ENCODE data around the gene NECTIN1. TPM values are rescaled to one million over a fixed set of nuclear protein-coding genes. Genes with fewer than 3 reads are reported as not detected.

The NECTIN1 gene
- total RNA-seq, 1 donor from 2014 or later = 19.5 TPM

DNA sequence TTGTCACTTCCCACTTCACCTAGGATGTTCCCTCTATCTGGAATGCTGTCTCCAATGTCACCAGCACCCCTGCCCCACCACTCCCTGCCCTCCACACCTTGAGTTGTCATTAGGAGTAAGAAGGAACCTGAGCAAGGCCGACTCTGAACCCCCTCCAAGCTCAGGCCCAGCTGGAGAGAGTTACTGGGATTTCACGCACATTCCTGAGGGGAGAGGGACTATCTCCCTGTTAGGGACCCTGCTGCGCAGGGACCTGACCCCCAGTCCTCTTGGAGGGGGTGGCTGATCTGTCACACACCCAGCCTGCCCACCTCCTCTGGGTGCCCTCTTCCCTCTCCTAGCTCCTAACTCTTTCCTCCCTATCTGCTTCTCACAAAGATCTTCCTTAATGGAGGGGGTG is 81.7 kb downstream of the NECTIN1 start:
- Histone ChIP-seq H3K27ac (no peak overlapping the region), H3K79me2 (ENCODE audit: low read depth) (no peaks in the 10 kb centered on the region), H4K20me1 (ENCODE audit: low read depth) (no peaks in the 10 kb centered on the region), H2AFZ (replicated peaks) (no peak overlapping the region), H3F3A (ENCODE audit: low read depth) (no peaks in the 10 kb centered on the region), H3K9me3 (ENCODE audit: low read depth) (no peaks in the 10 kb centered on the region), H3K4me3 (no peak overlapping the region), H3K9ac (no peak overlapping the region), H3K4me1 (peaks cover 7% of the 10 kb centered on the region), H3K4me2 (no peak overlapping the region), H3K27me3 (no peaks in the 10 kb centered on the region), H3K36me3 (no peaks in the 10 kb centered on the region)
- DNase-seq (ENCODE audit: low spot score) = no peak
- Mint-ChIP-seq H3K4me1 (peaks cover 34% of the 10 kb centered on the region), H3K27me3 (ENCODE audit: insufficient read depth, low read depth) (peaks cover 14% of the 10 kb centered on the region), H3K27ac (no peak overlapping the region), H3K9me3 (no peaks in the 10 kb centered on the region), H3K36me3 (no peaks in the 10 kb centered on the region), H3K4me3 (no peak overlapping the region)
- TF ChIP-seq, protein P1, sequence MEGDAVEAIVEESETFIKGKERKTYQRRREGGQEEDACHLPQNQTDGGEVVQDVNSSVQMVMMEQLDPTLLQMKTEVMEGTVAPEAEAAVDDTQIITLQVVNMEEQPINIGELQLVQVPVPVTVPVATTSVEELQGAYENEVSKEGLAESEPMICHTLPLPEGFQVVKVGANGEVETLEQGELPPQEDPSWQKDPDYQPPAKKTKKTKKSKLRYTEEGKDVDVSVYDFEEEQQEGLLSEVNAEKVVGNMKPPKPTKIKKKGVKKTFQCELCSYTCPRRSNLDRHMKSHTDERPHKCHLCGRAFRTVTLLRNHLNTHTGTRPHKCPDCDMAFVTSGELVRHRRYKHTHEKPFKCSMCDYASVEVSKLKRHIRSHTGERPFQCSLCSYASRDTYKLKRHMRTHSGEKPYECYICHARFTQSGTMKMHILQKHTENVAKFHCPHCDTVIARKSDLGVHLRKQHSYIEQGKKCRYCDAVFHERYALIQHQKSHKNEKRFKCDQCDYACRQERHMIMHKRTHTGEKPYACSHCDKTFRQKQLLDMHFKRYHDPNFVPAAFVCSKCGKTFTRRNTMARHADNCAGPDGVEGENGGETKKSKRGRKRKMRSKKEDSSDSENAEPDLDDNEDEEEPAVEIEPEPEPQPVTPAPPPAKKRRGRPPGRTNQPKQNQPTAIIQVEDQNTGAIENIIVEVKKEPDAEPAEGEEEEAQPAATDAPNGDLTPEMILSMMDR (IDR thresholded peaks at IDR 0.05) = no peak
- no peak for TF ChIP-seq EZH2phosphoT487 (IDR thresholded peaks at IDR 0.05)

- peaks cover 17% of the 10 kb centered on the region for H3K27me3 Mint-ChIP-seq (ENCODE audit: insufficient read depth, low read depth)
- peak overlapping the region; percentile 87 for H3K27ac Mint-ChIP-seq
- Histone ChIP-seq H3K27ac (no peak overlapping the region), H3K36me3 (no peaks in the 10 kb centered on the region), H3K27me3 (no peaks in the 10 kb centered on the region), H3K4me1 (peaks cover 9% of the 10 kb centered on the region), H3F3A (ENCODE audit: low read depth) (no peaks in the 10 kb centered on the region), H3K4me3 (no peak overlapping the region), H3K9me3 (ENCODE audit: low read depth) (no peaks in the 10 kb centered on the region), H3K9ac (no peak overlapping the region), H4K20me1 (ENCODE audit: low read depth) (no peaks in the 10 kb centered on the region), H3K4me2 (no peak overlapping the region), H3K79me2 (ENCODE audit: low read depth) (no peaks in the 10 kb centered on the region), H2AFZ (replicated peaks) (no peak overlapping the region)
- DNase-seq (ENCODE audit: low spot score) = no peak
- TF ChIP-seq EZH2phosphoT487 (IDR thresholded peaks at IDR 0.05) = no peak
- no peak for TF ChIP-seq EZH2 (IDR thresholded peaks at IDR 0.05)
- TF ChIP-seq, protein P1 (IDR thresholded peaks at IDR 0.05) = no peak
- no peak overlapping the region for H3K4me3 Mint-ChIP-seq
- no peaks in the 10 kb centered on the region for H3K36me3 Mint-ChIP-seq
- no peaks in the 10 kb centered on the region for H3K9me3 Mint-ChIP-seq
- peaks cover 38% of the 10 kb centered on the region for H3K4me1 Mint-ChIP-seq
Observed at GRCh38 chr11:119645018-119645417, 84.0 kb downstream of the NECTIN1 start.

DNA sequence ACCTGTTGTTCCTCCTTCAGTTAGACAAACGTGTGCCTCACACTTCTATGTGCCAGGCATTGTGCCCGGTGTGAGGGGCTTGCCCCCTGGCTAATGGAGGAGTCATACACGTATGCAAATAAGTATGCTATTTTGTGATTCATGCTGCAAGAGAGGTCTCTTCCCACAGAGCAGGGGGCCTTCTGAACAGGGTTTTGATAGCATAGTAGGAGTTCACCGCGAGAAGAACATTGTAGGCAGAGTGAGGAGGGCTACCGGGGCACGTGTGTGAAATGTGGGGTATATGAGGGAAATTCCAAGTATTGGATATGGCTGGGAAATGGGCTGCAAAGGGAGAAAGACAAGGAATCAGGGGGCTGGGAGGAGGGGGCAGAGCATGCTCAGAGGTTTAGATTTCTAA is 84.5 kb downstream of the NECTIN1 start:
- Mint-ChIP-seq H3K9me3 (no peaks in the 10 kb centered on the region), H3K4me1 (peaks cover 39% of the 10 kb centered on the region), H3K27ac (no peak overlapping the region), H3K4me3 (no peak overlapping the region), H3K27me3 (ENCODE audit: insufficient read depth, low read depth) (peaks cover 13% of the 10 kb centered on the region), H3K36me3 (no peaks in the 10 kb centered on the region)
- no peak overlapping the region for H3K4me3 ChIP-seq
- no peak for DNase-seq (ENCODE audit: low spot score)
- H3K79me2 ChIP-seq (ENCODE audit: low read depth) = no peaks in the 10 kb centered on the region
- H2AFZ ChIP-seq (replicated peaks) = no peak overlapping the region
- no peaks in the 10 kb centered on the region for H3K36me3 ChIP-seq
- no peaks in the 10 kb centered on the region for H3F3A ChIP-seq (ENCODE audit: low read depth)
- H3K9me3 ChIP-seq (ENCODE audit: low read depth) = no peaks in the 10 kb centered on the region
- H3K4me1 ChIP-seq = peaks cover 14% of the 10 kb centered on the region
- TF ChIP-seq, protein P1 (IDR thresholded peaks at IDR 0.05) = no peak
- no peak for TF ChIP-seq EZH2phosphoT487 (IDR thresholded peaks at IDR 0.05)
- TF ChIP-seq EZH2 (IDR thresholded peaks at IDR 0.05) = no peak
- no peak overlapping the region for H3K4me2 ChIP-seq
- H4K20me1 ChIP-seq (ENCODE audit: low read depth) = no peaks in the 10 kb centered on the region
- H3K27ac ChIP-seq = no peak overlapping the region
- no peaks in the 10 kb centered on the region for H3K27me3 ChIP-seq
- H3K9ac ChIP-seq = no peak overlapping the region

- Histone ChIP-seq H3K4me2 (no peak overlapping the region), H3K9ac (no peak overlapping the region), H3K4me1 (peaks cover 14% of the 10 kb centered on the region), H2AFZ (replicated peaks) (no peak overlapping the region), H3K27ac (no peak overlapping the region), H3K27me3 (no peaks in the 10 kb centered on the region), H3K79me2 (ENCODE audit: low read depth) (no peaks in the 10 kb centered on the region), H3K4me3 (no peak overlapping the region), H3K36me3 (no peaks in the 10 kb centered on the region), H3F3A (ENCODE audit: low read depth) (no peaks in the 10 kb centered on the region), H3K9me3 (ENCODE audit: low read depth) (no peaks in the 10 kb centered on the region), H4K20me1 (ENCODE audit: low read depth) (no peaks in the 10 kb centered on the region)
- Mint-ChIP-seq H3K27me3 (ENCODE audit: insufficient read depth, low read depth) (peaks cover 12% of the 10 kb centered on the region), H3K4me1 (peaks cover 42% of the 10 kb centered on the region), H3K9me3 (no peaks in the 10 kb centered on the region), H3K36me3 (no peaks in the 10 kb centered on the region), H3K4me3 (no peak overlapping the region), H3K27ac (no peak overlapping the region)
- TF ChIP-seq EZH2phosphoT487 (IDR thresholded peaks at IDR 0.05) (no peak), EZH2 (IDR thresholded peaks at IDR 0.05) (no peak)
- TF ChIP-seq, protein P1 (IDR thresholded peaks at IDR 0.05) = no peak
- DNase-seq (ENCODE audit: low spot score) = no peak
Observed at GRCh38 chr11:119643876-119644225, 85.1 kb downstream of the NECTIN1 start.

Measured in neural progenitor cell (in vitro differentiated cells).